Right atrium auricular region (tissue), 2 donors: ENCODE measurements around the gene LYRM1. TPM values are rescaled to one million over a fixed set of nuclear protein-coding genes. Genes with fewer than 3 reads are reported as not detected.

Experiments
- DNase-seq: peaks from one replicate; pipeline ENCODE4 v3.0.0-alpha.2; 2019; ENCODE audit warnings: low spot score
- H3K27ac ChIP-seq, 2 donors: fragments of 200-600 bp; sonication (generic); 1 replicate in 1 of 2; 2 replicates in 1 of 2; pipeline ENCODE4 v1.5.1; 2016 to 2019
- H3K27me3 ChIP-seq, 2 donors: fragments of 200-600 bp; sonication (generic); one replicate each; pipeline versions ENCODE4 v1.5.1 to v1.6.0; 2017 to 2019
- H3K36me3 ChIP-seq: fragments of 200-600 bp; sonication (generic); one replicate; pipeline ENCODE4 v1.5.1; 2016
- H3K4me1 ChIP-seq, 2 donors: fragments of 200-600 bp; sonication (generic); one replicate each; pipeline versions ENCODE4 v1.5.1 to v1.6.0; 2017 to 2019
- H3K4me3 ChIP-seq, 2 donors: fragments of 200-600 bp; sonication (generic); 1 replicate in 1 of 2; 2 replicates in 1 of 2; pipeline ENCODE4 v1.5.1; 2017 to 2019; ENCODE audit warnings: mild to moderate bottlenecking in 1 of 2, moderate library complexity in 1 of 2
- H3K9me3 ChIP-seq, 2 donors: fragments of 200-600 bp; sonication (generic); one replicate each; pipeline ENCODE4 v1.5.1; 2019
- CTCF ChIP-seq, 2 donors: fragments of 200-600 bp; sonication (generic); IDR thresholded peaks; one replicate each; pipeline ENCODE4 v1.5.1; 2019; ENCODE audit warnings: antibody characterized with exemption in 2 of 2
- total RNA-seq, 2 donors: library from RNA; depleted of rRNA; stranded (reverse); fragments of >200 nt; gene quantifications; one replicate each; pipeline ENCODE4 v1.1.0, GENCODE V29; 2016

Gene LYRM1
- total RNA-seq, 2 donors from 2014 or later, result 54.2 to 58.7 TPM

GRCh38 chr16:20874088-20874581 lies 26.4 kb upstream of the LYRM1 start:
- H3K27ac ChIP-seq, result no peak overlapping the region
- H3K4me1 ChIP-seq, result peaks cover 0 to 50% of the 10 kb centered on the region in 2 donors

GRCh38 chr16:20875355-20875650 lies 25.3 kb upstream of the LYRM1 start:
- H3K4me1 ChIP-seq, result peaks cover 0 to 50% of the 10 kb centered on the region in 2 donors
- no peak for TF ChIP-seq CTCF (IDR thresholded peaks at IDR 0.05)
- H3K4me3 ChIP-seq, result no peak overlapping the region
- no peaks in the 10 kb centered on the region for H3K36me3 ChIP-seq
- DNase-seq, result no peak
- H3K9me3 ChIP-seq, result no peaks in the 10 kb centered on the region
- no peaks in the 10 kb centered on the region for H3K27me3 ChIP-seq
- no peak overlapping the region for H3K27ac ChIP-seq

More at GRCh38 chr16:20874088-20874581, 26.4 kb upstream of the LYRM1 start:
- no peak for DNase-seq
- H3K9me3 ChIP-seq, result no peaks in the 10 kb centered on the region
- H3K27me3 ChIP-seq, result no peaks in the 10 kb centered on the region
- TF ChIP-seq CTCF (IDR thresholded peaks at IDR 0.05), result no peak
- no peaks in the 10 kb centered on the region for H3K36me3 ChIP-seq
- H3K4me3 ChIP-seq, result no peak overlapping the region

- no peak for DNase-seq
- Histone ChIP-seq H3K27ac (peak overlapping the region; percentile 43 to 67), H3K4me1 (peaks cover 0 to 36% of the 10 kb centered on the region in 2 donors)
These were observed 21.9 kb upstream of the LYRM1 start for GRCh38 chr16:20878682-20879147.

GRCh38 chr16:20879175-20880040 lies 21.2 kb upstream of the LYRM1 start:
- Histone ChIP-seq H3K36me3 (no peaks in the 10 kb centered on the region), H3K4me1 (peaks cover 0 to 42% of the 10 kb centered on the region in 2 donors), H3K27ac (peak overlapping the region; percentile 43 to 67), H3K27me3 (no peaks in the 10 kb centered on the region), H3K9me3 (no peaks in the 10 kb centered on the region), H3K4me3 (no peak overlapping the region)
- TF ChIP-seq CTCF (IDR thresholded peaks at IDR 0.05), result no peak
- DNase-seq, result no peak

More at GRCh38 chr16:20878682-20879147, 21.9 kb upstream of the LYRM1 start:
- H3K4me3 ChIP-seq, result no peak overlapping the region
- H3K27me3 ChIP-seq, result no peaks in the 10 kb centered on the region
- H3K36me3 ChIP-seq, result no peaks in the 10 kb centered on the region
- no peak for TF ChIP-seq CTCF (IDR thresholded peaks at IDR 0.05)
- no peaks in the 10 kb centered on the region for H3K9me3 ChIP-seq

- Histone ChIP-seq H3K4me1 (peaks cover 0 to 36% of the 10 kb centered on the region in 2 donors), H3K9me3 (no peaks in the 10 kb centered on the region), H3K4me3 (no peak overlapping the region), H3K27me3 (no peaks in the 10 kb centered on the region), H3K36me3 (no peaks in the 10 kb centered on the region), H3K27ac (peak overlapping the region in 1 of 2 donors; percentile 27)
- TF ChIP-seq CTCF (IDR thresholded peaks at IDR 0.05), result no peak
- no peak for DNase-seq
These were observed 19.6 kb upstream of the LYRM1 start for GRCh38 chr16:20880867-20881502.
